GM19438 (cell line): Measurements from ENCODE around the gene GPR155.
"Not testable (repeated sequence)": the region's sequence is repeated elsewhere in the genome, so short reads cannot be mapped to it uniquely, and the experiment has no call there.

Experiments used
- ATAC-seq: cut with Tn5 transposase; IDR thresholded peaks from one replicate; pipeline ENCODE4 v1.9.1; 2021; ENCODE audit warnings: low read depth; ENCODE audit not compliant: unreplicated experiment

The GPR155 gene

DNA sequence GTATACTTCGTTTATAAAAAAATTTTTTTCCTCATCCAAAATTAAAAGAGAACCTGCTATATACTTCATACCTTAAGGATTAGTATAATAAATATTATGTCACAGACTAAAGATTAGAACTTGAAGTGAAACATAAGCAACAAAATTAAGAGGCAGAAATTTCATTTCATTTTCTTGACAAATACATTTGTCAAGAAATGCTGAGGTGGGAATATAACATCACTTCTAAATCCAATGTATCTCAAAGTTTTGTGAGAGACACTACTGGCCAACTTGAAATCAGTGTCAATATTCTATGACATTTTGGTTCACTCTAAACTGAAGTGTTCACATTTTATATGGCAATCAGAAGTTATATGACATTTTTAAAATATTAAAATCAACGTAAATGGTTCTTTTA lies 47.5 kb downstream of the GPR155 start:
- ATAC-seq: no peak

DNA sequence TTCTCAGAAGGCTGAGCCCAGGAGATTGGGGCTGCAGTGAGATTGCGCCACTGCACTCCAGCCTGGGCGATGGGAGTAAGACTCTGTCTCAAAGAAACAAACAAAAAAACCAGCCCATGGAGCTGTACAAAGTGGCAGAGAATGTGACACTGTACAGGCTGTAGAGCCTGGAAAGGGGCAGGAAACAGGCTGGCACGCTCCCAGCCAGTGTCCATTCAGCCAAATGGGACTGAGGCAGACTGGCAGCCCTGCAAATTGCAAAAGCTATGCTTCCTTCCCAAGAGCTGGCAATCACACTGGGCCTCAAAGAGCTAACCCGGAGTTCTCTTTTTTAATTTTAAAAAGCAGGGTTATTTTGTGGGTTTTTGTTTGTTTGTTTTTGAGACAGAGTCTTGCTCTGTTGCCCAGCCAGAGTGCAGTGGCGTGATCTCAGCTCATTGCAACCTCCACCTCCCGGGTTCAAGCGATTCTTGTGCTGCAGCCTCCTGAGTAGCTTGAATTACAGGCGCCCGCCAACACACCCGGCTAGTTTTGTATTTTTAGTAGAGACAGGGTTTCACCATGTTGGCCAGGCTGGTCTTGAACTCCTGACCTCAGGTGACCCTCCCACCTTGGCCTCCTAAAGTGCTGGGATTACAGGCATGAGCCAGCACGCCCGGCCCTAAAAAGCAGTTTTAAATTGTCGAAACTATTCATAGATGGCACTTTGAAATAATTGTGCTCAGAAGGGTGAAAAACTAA lies 48.5 kb downstream of the GPR155 start:
- no peak for ATAC-seq

GRCh38 chr2:174436351-174436750 lies 50.5 kb downstream of the GPR155 start:
- ATAC-seq: no peak

DNA sequence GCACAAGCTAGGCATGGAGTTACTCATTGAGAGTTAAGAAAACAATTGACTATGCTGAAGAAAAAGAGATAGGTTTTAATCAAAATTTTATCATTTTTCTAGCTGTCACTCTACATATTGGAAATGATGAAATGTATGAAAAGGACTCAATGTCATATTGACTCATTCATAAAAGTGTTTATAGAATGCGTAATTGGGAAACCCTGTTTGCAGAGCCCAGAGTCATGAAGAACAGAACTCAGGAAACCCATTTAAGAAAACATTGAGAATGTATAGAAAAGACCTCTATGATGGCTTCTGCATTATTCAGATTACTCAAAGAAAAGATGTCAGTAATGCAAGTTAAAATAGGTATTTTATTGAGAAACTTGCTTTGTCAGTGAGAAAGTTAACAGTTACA lies 54.9 kb downstream of the GPR155 start:
- no peak for ATAC-seq

DNA sequence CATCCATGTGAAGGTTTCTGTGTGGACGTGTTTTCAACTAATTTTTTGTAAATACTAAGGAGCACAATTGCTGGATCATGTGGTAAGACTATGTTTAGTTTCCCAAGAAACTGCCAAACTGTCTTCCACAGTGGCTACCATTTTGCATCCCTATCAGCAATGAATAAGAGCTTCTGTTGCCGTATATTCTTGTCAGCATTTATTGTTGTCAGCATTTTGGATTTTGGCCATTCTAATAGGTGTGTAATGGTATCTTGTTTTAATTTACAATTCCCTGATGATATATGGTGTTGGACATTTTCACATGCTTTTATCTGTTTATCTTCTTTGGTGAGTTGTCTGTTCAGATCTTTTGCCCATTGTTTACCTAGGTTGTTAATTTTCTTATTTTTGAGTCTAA lies 56.8 kb downstream of the GPR155 start:
- no peak for ATAC-seq

GRCh38 chr2:174428214-174428613 lies 58.6 kb downstream of the GPR155 start:
- no peak for ATAC-seq

- no peak for ATAC-seq
Measured at GRCh38 chr2:174412256-174412655, 74.6 kb downstream of the GPR155 start.

DNA sequence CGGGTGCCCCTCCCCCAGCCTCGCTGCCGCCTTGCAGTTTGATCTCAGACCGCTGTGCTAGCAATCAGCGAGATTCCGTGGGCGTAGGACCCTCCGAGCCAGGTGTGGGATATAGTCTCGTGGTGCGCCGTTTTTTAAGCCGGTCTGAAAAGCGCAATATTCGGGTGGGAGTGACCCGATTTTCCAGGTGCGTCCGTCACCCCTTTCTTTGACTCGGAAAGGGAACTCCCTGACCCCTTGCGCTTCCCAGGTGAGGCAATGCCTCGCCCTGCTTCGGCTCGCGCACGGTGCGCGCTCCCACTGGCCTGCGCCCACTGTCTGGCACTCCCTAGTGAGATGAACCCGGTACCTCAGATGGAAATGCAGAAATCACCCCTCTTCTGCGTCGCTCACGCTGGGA lies 76.8 kb downstream of the GPR155 start:
- not testable (repeated sequence) for ATAC-seq

- no peak for ATAC-seq
Measured at GRCh38 chr2:174403628-174404027, 83.2 kb downstream of the GPR155 start.

GRCh38 chr2:174400853-174401252 lies 86.0 kb downstream of the GPR155 start:
- no peak for ATAC-seq

- ATAC-seq: no peak
Measured at GRCh38 chr2:174399171-174399570, 87.7 kb downstream of the GPR155 start.

- no peak for ATAC-seq
Measured at GRCh38 chr2:174397773-174398172, 89.1 kb downstream of the GPR155 start.

DNA sequence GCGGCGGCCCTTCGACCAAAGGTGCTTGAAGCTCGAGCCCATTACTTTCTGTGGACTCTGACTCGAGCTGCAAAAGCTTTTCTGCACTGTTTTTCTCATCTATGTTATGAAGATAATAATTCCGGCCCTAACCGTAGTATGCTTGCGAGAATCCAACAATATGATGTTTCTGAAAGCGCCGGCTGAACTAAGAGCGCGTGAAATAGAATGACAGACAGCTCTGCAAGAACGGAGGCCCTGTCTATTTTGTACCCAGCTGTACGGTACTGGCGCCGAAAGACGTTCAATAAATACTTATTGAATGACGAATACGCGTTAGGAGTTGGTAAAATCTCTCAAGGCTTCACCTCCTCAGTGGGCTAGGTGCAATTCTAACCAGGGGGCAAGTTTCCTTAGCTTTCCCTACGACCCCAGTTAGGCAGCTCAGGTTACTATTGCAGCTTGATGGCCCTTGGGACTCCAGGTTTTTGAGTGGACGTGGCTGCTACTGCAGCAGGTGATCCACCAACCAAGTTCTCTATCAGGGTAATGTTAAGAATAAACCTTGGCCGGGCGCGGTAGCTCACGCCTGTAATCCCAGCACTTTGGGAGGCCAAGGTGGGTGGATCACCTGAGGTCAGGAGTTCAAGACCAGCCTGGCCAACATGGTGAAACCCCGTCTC lies 90.7 kb downstream of the GPR155 start:
- peak; percentile 26 for ATAC-seq

DNA sequence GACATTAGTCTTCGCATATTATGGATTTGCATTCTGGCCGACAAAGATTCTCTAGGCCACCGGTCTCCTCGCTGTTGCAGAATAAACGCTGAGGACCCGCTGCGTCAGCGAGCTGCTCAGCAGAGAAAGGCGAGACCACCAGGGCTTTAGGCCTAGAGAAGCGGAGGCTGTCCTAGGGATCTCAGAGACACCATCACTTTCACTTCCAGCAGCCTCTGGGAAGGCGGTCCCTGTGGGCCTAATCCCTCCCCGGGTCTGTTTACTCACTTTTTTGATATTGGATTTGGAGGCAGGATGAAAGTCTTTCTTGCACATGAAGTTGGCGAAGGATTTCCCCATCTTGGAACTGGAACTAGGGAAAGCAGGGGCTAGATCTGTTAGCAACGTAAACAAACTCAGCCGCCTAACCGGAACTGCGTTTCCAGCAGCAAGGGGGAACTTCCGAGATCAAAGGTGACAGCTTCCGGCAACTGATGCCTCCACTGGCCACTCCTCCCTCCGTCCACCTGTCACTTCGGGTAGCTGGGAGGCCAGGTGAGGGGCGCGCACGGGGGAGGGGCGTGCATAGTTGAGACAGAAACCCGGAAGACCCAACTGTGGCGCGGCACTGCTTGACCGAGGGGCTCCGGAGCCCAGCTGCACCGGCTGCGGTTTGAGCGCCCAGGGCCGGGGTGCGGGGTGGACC lies 91.4 kb downstream of the GPR155 start, which contains the start of gene SCRN3:
TSS of gene SCRN3 (plus strand) at position 447 of the 685 bp plus-strand sequence. CDS start 2,554 bp downstream, outside the sequence.
- peak; percentile 98 for ATAC-seq

DNA sequence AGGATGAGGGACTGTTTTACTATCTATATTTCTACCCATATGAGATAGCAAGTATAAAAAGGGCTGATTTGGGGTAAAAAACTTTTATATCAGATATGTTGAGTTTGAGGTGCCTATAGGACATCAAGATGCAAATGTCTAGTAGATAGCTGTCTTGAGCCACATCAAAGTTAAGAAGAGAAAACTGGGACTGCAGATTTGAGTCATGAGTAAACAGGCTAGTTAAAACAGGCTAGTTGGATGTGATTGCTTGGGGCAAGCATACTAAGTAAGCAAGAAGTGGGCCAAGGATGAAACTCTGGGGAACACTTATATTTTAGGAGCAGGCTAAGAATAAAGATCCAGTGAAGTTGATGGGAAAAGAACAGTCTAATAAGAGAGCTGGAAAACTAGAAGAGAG lies 94.1 kb downstream of the GPR155 start:
- ATAC-seq: no peak

- not testable (repeated sequence) for ATAC-seq
Measured at GRCh38 chr2:174390303-174390702, 96.5 kb downstream of the GPR155 start.

- no peak for ATAC-seq
Measured at GRCh38 chr2:174389542-174389941, 97.3 kb downstream of the GPR155 start.

DNA sequence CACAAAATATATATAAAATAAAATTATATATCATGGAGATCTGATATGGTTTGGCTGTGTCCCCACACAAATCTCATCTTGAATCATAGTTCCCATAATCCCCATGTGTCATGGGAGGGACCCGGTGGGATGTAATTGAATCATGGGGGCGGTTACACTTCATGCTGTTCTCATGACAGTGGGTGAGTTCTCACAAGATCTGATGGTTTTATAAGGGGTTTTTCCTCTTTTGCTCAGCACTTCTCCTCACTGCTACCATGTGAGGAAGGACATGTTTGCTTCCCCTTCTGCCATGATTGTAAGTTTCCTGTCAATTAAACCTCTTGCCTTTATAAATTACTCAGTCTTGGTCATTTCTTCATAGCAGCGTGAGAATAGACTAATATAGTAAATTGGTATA lies 98.1 kb downstream of the GPR155 start:
- not testable (repeated sequence) for ATAC-seq

DNA sequence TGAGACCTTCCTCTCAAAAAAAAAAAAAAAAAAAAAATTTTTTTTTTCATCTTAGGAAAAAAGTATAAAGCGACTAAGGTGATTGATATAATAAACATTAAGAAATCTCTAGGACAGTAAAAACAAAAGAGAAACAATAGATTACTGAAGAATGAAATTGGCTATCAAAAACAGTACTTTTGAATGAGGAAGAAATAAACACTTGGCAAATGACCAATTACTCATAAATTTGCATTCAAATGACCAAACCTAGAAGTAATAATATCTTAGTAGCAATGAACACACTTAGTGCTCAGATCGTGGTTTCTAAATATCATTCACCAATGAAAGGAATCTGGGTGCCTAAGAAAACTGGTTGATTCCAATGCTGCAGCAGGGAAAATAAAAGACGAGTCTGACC lies 101.6 kb downstream of the GPR155 start:
- no peak for ATAC-seq

DNA sequence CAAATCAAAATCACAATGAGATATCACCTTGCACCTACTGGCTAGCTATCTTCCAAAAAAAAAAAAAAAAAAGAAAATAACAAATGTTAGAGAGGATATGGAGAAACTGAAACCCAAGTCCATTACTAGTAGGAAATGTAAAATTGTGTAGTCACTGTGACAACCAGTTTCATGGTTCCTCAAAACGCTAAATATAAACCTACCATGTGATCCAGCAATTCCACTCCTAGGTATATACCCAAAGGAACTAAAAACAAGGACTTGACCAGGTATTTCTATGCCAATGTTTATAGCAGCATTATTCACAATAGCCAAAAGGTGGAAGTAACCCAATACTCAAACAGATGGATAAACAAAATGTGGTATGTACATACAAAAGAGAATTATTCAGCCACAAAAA lies 103.0 kb downstream of the GPR155 start:
- ATAC-seq: no peak
